Neutrophil (primary cell): Measurements from ENCODE around the gene DGKK.

Source experiments
- H3K27ac ChIP-seq: fragments of 200-600 bp; sonication (generic); 2 replicates; pipeline ENCODE4 v1.5.1; 2016; ENCODE audit warnings: mild to moderate bottlenecking, moderate library complexity
- H3K27me3 ChIP-seq: fragments of 200-600 bp; sonication (generic); 2 replicates; pipeline ENCODE4 v1.6.0; 2016; ENCODE audit warnings: mild to moderate bottlenecking
- H3K36me3 ChIP-seq: fragments of 200-600 bp; sonication (generic); 2 replicates; pipeline ENCODE4 v1.5.1; 2017
- H3K4me1 ChIP-seq, 2 experiments: fragments of 200-600 bp in 1 of 2; sonication (generic) in 1 of 2; 1 replicate in 1 of 2; 2 replicates in 1 of 2; pipeline versions ENCODE4 v1.5.1 to v1.6.1; 2013 to 2016; ENCODE audit warnings: low read depth in 1 of 2, low read length in 1 of 2, mild to moderate bottlenecking in 1 of 2, moderate library complexity in 1 of 2; ENCODE audit not compliant: control insufficient read depth in 1 of 2, insufficient read depth in 1 of 2
- H3K4me3 ChIP-seq, 2 experiments: fragments of 200-600 bp in 1 of 2; sonication (generic) in 1 of 2; 1 replicate in 1 of 2; 2 replicates in 1 of 2; pipeline ENCODE4 v1.5.1; 2013 to 2016; ENCODE audit warnings: low read depth in 1 of 2, low read length in 1 of 2, mild to moderate bottlenecking in 1 of 2, moderate library complexity in 1 of 2
- H3K9me3 ChIP-seq: fragments of 200-600 bp; sonication (generic); 2 replicates; pipeline ENCODE4 v1.5.1; 2016
- TF ChIP-seq, protein P1 (sequence below): fragments of 200-600 bp; sonication (generic); IDR thresholded peaks from 2 replicates; pipeline ENCODE4 v1.5.1; 2016; ENCODE audit warnings: antibody characterized with exemption

DGKK gene, protein sequence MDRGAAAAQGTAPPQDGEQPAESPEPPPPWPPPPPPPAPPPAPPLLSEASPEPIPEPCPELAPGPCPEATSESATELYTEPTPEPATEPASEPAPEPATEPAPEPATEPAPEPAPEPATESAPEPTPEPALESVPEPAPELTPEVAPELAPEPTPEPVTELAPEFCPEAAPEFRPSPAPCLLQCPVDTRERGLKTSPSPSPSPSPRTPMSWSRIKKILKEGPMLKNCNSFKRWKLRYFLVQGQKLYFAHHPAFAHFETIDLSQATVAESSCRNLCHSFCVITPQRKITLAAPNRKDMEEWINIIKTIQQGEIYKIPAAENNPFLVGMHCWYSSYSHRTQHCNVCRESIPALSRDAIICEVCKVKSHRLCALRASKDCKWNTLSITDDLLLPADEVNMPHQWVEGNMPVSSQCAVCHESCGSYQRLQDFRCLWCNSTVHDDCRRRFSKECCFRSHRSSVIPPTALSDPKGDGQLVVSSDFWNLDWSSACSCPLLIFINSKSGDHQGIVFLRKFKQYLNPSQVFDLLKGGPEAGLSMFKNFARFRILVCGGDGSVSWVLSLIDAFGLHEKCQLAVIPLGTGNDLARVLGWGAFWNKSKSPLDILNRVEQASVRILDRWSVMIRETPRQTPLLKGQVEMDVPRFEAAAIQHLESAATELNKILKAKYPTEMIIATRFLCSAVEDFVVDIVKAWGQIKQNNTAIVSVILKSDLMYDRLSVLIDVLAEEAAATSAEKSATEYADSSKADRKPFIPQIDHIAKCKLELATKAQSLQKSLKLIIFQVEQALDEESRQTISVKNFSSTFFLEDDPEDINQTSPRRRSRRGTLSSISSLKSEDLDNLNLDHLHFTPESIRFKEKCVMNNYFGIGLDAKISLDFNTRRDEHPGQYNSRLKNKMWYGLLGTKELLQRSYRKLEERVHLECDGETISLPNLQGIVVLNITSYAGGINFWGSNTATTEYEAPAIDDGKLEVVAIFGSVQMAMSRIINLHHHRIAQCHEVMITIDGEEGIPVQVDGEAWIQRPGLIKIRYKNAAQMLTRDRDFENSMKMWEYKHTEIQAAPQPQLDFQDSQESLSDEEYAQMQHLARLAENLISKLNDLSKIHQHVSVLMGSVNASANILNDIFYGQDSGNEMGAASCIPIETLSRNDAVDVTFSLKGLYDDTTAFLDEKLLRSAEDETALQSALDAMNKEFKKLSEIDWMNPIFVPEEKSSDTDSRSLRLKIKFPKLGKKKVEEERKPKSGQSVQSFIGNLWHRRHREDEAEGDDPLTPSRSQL

DNA sequence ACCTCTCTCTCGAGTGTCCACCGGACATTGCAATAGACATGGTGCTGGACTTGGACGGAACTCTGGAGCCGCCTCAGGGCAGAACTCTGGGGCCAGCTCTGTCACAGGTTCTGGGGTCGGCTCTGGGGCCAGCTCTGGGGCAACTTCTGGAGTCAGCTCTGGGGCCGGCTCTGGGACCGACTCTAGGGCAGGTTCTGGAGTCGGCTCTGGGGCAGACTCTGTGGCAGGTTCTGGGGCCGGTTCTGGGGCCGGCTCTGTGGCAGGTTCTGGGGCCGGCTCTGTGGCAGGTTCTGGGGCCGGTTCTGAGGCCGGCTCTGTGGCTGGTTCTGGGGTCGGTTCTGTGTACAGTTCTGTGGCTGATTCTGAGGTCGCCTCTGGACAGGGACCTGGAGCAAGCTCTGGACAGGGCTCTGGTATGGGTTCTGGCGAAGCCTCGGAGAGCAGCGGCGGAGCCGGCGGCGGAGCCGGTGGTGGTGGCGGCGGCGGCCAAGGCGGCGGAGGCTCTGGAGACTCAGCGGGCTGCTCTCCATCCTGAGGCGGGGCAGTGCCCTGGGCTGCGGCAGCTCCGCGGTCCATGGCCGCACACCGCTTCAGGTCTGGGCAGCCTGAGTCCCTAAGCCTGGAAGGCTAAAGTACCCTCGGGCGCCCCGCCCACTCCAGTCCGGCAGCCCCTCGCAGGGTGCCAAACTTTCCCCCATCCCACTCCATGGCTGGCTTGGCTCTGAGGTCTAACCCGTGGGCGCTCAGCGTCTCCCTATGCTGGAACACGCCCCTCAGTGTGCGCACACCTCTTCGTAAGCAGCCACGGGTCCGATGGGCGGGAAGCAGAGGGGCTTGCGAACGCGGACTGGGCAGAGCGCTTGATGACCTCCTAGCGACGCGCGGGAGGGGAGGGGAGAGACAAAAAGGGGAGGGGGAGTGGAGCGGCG, at the start of gene DGKK:
Gene DGKK, minus strand, starts transcription at position 723 of the 929 bp plus-strand sequence. Its CDS starts 147 bp downstream, at position 576.
- TF ChIP-seq, protein P1, sequence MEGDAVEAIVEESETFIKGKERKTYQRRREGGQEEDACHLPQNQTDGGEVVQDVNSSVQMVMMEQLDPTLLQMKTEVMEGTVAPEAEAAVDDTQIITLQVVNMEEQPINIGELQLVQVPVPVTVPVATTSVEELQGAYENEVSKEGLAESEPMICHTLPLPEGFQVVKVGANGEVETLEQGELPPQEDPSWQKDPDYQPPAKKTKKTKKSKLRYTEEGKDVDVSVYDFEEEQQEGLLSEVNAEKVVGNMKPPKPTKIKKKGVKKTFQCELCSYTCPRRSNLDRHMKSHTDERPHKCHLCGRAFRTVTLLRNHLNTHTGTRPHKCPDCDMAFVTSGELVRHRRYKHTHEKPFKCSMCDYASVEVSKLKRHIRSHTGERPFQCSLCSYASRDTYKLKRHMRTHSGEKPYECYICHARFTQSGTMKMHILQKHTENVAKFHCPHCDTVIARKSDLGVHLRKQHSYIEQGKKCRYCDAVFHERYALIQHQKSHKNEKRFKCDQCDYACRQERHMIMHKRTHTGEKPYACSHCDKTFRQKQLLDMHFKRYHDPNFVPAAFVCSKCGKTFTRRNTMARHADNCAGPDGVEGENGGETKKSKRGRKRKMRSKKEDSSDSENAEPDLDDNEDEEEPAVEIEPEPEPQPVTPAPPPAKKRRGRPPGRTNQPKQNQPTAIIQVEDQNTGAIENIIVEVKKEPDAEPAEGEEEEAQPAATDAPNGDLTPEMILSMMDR: no peak
- H3K27me3 ChIP-seq: peaks cover 96% of the 10 kb centered on the region

DNA sequence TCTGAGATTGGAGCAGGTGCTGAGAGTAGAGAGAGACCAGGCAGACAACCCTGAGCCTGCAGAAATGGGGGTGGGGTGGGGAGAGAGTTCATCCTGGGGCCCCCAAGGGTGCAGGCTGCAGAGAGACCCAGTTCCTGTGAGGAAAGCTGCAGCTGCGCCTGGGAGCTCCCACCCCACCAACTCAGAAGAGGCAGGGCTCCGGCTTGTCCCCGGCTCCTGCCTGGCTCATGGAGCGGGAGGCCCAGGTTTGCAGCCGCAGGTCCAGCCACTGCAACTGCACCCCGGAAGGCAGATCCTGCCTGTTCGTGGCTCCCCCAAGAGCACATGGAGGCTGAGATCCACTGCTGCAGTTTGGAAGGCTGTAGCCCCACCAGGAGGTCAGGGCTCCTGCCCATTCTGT, 44.2 kb upstream of the DGKK start:
- Histone ChIP-seq H3K36me3 (no peaks in the 10 kb centered on the region), H3K4me3 (no peak overlapping the region), H3K9me3 (no peaks in the 10 kb centered on the region), H3K4me1 (no peaks in the 10 kb centered on the region), H3K27me3 (no peaks in the 10 kb centered on the region), H3K27ac (no peak overlapping the region)
- TF ChIP-seq, protein P1: no peak

More for the DNA sequence above, at the start of gene DGKK:
- H3K9me3 ChIP-seq: no peaks in the 10 kb centered on the region
- no peak within 1 kb of the TSS for H3K4me3 ChIP-seq
- H3K36me3 ChIP-seq: no peaks in the 10 kb centered on the region
- H3K27ac ChIP-seq: no peak within 1 kb of the TSS
- H3K4me1 ChIP-seq: no peaks in the 10 kb centered on the region

DNA sequence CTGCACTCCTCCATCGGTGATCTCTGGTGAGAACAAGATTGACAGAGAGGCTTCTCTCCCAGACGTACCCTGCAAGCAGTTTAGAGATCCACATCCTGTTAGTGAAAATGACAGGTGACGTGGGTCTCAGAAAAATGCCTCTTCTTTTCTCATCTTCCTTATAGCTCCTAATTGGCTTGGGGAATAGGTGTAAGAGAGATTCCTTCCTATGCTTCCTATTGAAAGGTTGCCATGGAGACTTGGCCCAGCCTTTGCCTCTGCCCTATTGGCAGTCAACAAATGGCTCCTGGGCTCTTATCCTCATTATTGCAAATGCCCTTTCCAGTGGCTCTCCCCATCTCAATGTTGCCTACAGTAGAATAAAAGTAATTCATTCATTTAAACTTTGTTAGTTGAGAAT, 26.5 kb upstream of the DGKK start:
- no peaks in the 10 kb centered on the region for H3K9me3 ChIP-seq
- TF ChIP-seq, protein P1: no peak
- H3K27ac ChIP-seq: no peak overlapping the region
- no peaks in the 10 kb centered on the region for H3K4me1 ChIP-seq
- no peaks in the 10 kb centered on the region for H3K36me3 ChIP-seq
- H3K27me3 ChIP-seq: peaks cover 1% of the 10 kb centered on the region
- H3K4me3 ChIP-seq: no peak overlapping the region

DNA sequence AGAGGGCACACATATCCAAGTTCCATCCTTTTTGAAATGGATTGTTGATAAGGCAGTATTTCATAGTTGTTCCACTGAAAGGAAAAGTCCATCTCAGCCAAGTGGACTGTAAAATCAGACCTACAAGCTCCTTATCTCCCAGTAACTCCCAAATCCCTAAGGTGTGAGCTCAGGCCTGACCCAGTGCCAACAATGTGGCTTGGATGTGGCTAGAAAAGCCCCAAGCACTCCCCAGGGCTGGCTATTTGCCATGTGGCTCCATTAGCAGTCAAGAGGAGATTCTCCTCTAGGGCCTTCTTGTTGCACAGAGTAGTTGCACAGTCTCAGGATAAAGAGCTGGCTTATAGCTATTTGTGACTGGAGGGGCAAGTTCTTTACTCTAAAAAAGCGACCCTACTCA, 25.0 kb upstream of the DGKK start:
- Histone ChIP-seq H3K36me3 (no peaks in the 10 kb centered on the region), H3K4me3 (no peak overlapping the region), H3K27ac (no peak overlapping the region), H3K27me3 (peaks cover 5% of the 10 kb centered on the region), H3K9me3 (no peaks in the 10 kb centered on the region), H3K4me1 (no peaks in the 10 kb centered on the region)
- TF ChIP-seq, protein P1: no peak
